GM12873 (cell line): ENCODE measurements around the gene DDX6.

Source experiments
- CTCF ChIP-seq: IDR thresholded peaks from 2 replicates; pipeline ENCODE4 v1.5.1; 2012; ENCODE audit warnings: low read depth, mild to moderate bottlenecking, moderate library complexity, low read length, control low read depth; ENCODE audit not compliant: insufficient read depth; ENCODE audit errors: missing control alignments

DDX6 gene

GRCh38 chr11:118819334-118820024, 28.5 kb upstream of the DDX6 start:
- no peak for TF ChIP-seq CTCF

GRCh38 chr11:118818130-118818529, 27.2 kb upstream of the DDX6 start:
- no peak for TF ChIP-seq CTCF

- no peak for TF ChIP-seq CTCF
Measured at GRCh38 chr11:118813551-118813950, 22.6 kb upstream of the DDX6 start.

- no peak for TF ChIP-seq CTCF
Measured at GRCh38 chr11:118812485-118812884, 21.5 kb upstream of the DDX6 start.

DNA sequence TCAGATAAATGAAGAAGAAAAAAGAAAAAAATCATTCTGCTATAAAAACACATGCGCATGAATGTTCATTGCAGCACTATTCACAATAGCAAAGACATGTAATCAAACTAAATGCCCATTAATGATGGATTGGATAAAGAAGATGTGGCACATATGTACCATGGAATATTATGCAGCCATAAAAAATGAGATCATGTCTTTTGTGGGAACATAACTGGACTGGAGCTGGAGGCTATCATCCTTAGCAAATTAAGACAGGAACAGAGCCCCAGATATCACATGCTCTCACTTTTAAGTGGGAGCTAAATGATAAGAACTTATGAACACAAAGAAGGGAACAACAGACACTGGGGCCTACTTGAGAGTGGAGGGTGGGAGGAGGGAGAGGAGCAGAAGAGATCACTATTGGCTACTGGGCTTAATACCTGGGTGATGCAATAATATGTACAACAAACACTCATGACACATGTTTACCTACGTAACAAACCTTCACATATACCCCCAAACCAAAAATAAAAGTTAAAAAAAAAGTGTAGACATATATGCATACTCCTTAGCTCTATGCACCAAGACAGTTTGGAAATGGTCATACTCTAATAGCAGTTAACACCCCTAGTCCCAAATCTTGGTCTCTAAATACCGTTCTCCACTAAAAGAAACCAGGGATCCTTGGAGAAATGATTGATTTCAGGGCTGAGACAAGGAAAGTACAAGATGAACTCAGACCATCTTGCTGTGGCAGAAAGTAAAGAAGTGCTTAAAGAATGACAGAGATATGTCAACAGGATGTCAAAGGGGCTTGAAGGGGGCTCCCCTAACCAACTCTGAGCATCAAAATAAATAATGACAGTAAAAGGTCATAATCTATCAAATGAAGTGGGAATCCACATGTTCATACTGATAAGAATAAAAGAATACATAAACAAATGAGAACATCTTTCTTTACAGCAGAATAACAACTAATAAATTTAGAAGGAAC, 17.1 kb upstream of the DDX6 start:
- TF ChIP-seq CTCF: no peak

DNA sequence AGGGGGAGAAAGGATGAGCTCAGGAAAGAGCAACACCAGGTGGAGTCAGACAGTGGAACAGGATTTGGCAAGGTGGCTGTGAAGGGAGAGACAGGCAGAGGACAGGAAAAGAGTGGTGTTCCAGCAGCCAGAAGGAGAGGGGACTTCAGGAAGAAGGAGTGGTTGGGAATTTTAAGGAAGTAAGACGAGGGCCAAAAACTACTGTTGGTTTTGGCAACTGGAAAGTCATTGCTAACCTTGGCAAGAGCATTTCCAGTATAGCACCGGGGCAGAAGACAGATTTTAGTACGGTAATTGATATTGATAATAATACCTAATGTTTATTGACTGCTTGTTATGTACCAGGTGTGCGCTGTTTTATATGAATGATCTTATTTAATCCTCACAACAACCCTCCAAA, 15.4 kb upstream of the DDX6 start:
- no peak for TF ChIP-seq CTCF

- TF ChIP-seq CTCF: no peak
Measured at GRCh38 chr11:118804094-118804493, 13.1 kb upstream of the DDX6 start.
